HepG2 (cell line): ENCODE data around the gene MTA2. TPM values are rescaled to one million over a fixed set of nuclear protein-coding genes. Genes with fewer than 3 reads are reported as not detected.

Experiments
- CERS6 ChIP-seq: sonication (generic); formaldehyde crosslinking; IDR thresholded peaks from 2 replicates; pipeline ENCODE4 v1.5.0; 2020; ENCODE audit warnings: missing genetic modification reagents
- DNMT3B ChIP-seq: conservative IDR thresholded peaks from 2 replicates; pipeline ENCODE4 v1.6.1; 2016; ENCODE audit warnings: missing biosample characterization, control low read depth
- GPN1 ChIP-seq: sonication (generic); formaldehyde crosslinking; IDR thresholded peaks from 2 replicates; pipeline ENCODE4 v1.5.1; 2020; ENCODE audit warnings: missing genetic modification reagents, borderline replicate concordance
- GTF3A ChIP-seq: sonication (generic); formaldehyde crosslinking; conservative IDR thresholded peaks from 2 replicates; pipeline ENCODE4 v1.4.0; 2020; ENCODE audit warnings: mild to moderate bottlenecking, missing genetic modification reagents
- HNF1B ChIP-seq: sonication (generic); formaldehyde crosslinking; IDR thresholded peaks from 2 replicates; pipeline ENCODE4 v1.5.1; 2020; ENCODE audit warnings: mild to moderate bottlenecking, moderate library complexity, missing genetic modification reagents
- HOXA9 ChIP-seq: sonication (generic); formaldehyde crosslinking; IDR thresholded peaks from 2 replicates; pipeline ENCODE4 v1.8.1; 2022; ENCODE audit warnings: missing genetic modification reagents, mild to moderate bottlenecking, moderate library complexity, borderline replicate concordance
- MLXIP ChIP-seq: sonication (generic); formaldehyde crosslinking; IDR thresholded peaks from 2 replicates; pipeline ENCODE4 v1.9.0; 2021; ENCODE audit warnings: missing genetic modification reagents, borderline replicate concordance
- PCBP2 ChIP-seq: fragments of 200-400 bp; formaldehyde crosslinking; optimal IDR thresholded peaks from 2 replicates; pipeline ENCODE3; 2018; ENCODE audit warnings: low read length, low read depth; ENCODE audit not compliant: poor library complexity, severe bottlenecking
- PHB2 ChIP-seq: fragments of 450-650 bp; IDR thresholded peaks from 2 replicates; pipeline ENCODE4 v1.6.1; 2018; ENCODE audit not compliant: partially characterized antibody
- RAD51 ChIP-seq: fragments of 450-650 bp; IDR thresholded peaks from 2 replicates; pipeline ENCODE4 v1.6.1; 2016; ENCODE audit warnings: borderline replicate concordance
- REXO4 ChIP-seq: sonication (generic); formaldehyde crosslinking; IDR thresholded peaks from 2 replicates; pipeline ENCODE4 v1.8.0; 2022; ENCODE audit warnings: missing genetic modification reagents, mild to moderate bottlenecking, borderline replicate concordance
- XBP1 ChIP-seq: sonication (generic); formaldehyde crosslinking; IDR thresholded peaks from 2 replicates; pipeline ENCODE4 v1.5.0; 2020; ENCODE audit warnings: missing genetic modification reagents
- YEATS2 ChIP-seq: sonication (generic); formaldehyde crosslinking; IDR thresholded peaks from 2 replicates; pipeline ENCODE4 v1.4.0; 2020; ENCODE audit warnings: missing genetic modification reagents, borderline replicate concordance
- ZBTB49 ChIP-seq: sonication (generic); formaldehyde crosslinking; IDR thresholded peaks from 2 replicates; pipeline ENCODE4 v1.4.0; 2020; ENCODE audit warnings: missing genetic modification reagents, borderline replicate concordance
- ZFP91 ChIP-seq: sonication (generic); formaldehyde crosslinking; IDR thresholded peaks from 2 replicates; pipeline ENCODE4 v1.9.0; 2022; ENCODE audit warnings: missing genetic modification reagents, mild to moderate bottlenecking, borderline replicate concordance
- ZNF451 ChIP-seq: sonication (generic); formaldehyde crosslinking; IDR thresholded peaks from 2 replicates; pipeline ENCODE4 v1.5.0; 2020; ENCODE audit warnings: mild to moderate bottlenecking, missing genetic modification reagents
- ZNF496 ChIP-seq: sonication (generic); formaldehyde crosslinking; IDR thresholded peaks from 2 replicates; pipeline ENCODE4 v1.8.1; 2023; ENCODE audit warnings: mild to moderate bottlenecking, moderate library complexity, missing genetic modification reagents; ENCODE audit not compliant: insufficient replicate concordance
- ZNF768 ChIP-seq: sonication (generic); formaldehyde crosslinking; IDR thresholded peaks from 2 replicates; pipeline ENCODE4 v1.4.0; 2020; ENCODE audit warnings: missing genetic modification reagents
- polyA plus RNA-seq, 8 experiments: library from polyadenylated mRNA; depleted of rRNA in 3 of 8; stranded (reverse) in 7 of 8; unstranded in 1 of 8; fragments of >200 nt; fragmentation: Illumina TruSeq in 4 of 8; extraction: Trizol in 4 of 8; gene quantifications; 2 replicates each; pipeline versions ENCODE4 v1.2.1 to v1.2.3, GENCODE V29; 2011 to 2016; ENCODE audit warnings: low read depth in 4 of 8, missing spikeins in 1 of 8, mixed read lengths in 1 of 8; ENCODE audit not compliant: insufficient read depth in 1 of 8
- total RNA-seq, 5 experiments: library from RNA; depleted of rRNA; stranded (reverse); fragments of >200 nt; fragmentation: Illumina TruSeq; extraction: Trizol; gene quantifications; 2 replicates each; pipeline ENCODE4 v1.2.3, GENCODE V29; 2016; ENCODE audit warnings: low read depth in 1 of 5

The MTA2 gene
- total and polyA plus RNA-seq, 2 of the 13 experiments (the other 11 are each of a cell fraction or from before 2014, with no cell fraction given), result 14.0 to 70.0 TPM

- TF ChIP-seq MLXIP (CRISPR knock-in tag), result no peak
- no peak for TF ChIP-seq XBP1 (CRISPR knock-in tag)
- TF ChIP-seq ZNF768 (CRISPR knock-in tag), result no peak
- TF ChIP-seq PHB2, result no peak
- no peak for TF ChIP-seq CERS6 (CRISPR knock-in tag)
- no peak for TF ChIP-seq REXO4
- no peak for TF ChIP-seq DNMT3B (CRISPR knock-in tag)
- no peak for TF ChIP-seq PCBP2
- no peak for TF ChIP-seq GPN1 (CRISPR knock-in tag)
- 0 out of 2 replicates have a peak, but pooled peaks have one; percentile 24 for TF ChIP-seq ZNF451 (CRISPR knock-in tag)
- peak; percentile 21; the same call in 1 of the 2 replicates for TF ChIP-seq YEATS2 (CRISPR knock-in tag)
- TF ChIP-seq HOXA9 (CRISPR knock-in tag), result no peak
- no peak for TF ChIP-seq ZFP91
- no peak for TF ChIP-seq ZBTB49 (CRISPR knock-in tag)
- no peak for TF ChIP-seq RAD51
- no peak for TF ChIP-seq GTF3A (CRISPR knock-in tag)
- TF ChIP-seq ZNF496 (CRISPR knock-in tag), result no peak
- no peak for TF ChIP-seq HNF1B (CRISPR knock-in tag)
Observed at GRCh38 chr11:62548545-62549335, 52.9 kb downstream of the MTA2 start (continued).
